ENCODE results near the gene ISOC2.
A peak's percentile ranks its signal among the peaks of the same experiment; 100 is the strongest.

ISOC2 gene

GRCh38 chr19:55405638-55406037, 55.8 kb downstream of the ISOC2 start:
- Mint-ChIP-seq H3K4me3 (peak overlapping the region; percentile 85 to 91), H3K4me1 (ENCODE audit: low read depth in 2 of 2) (peaks cover 20 to 25% of the 10 kb centered on the region in 2 donors), H3K9me3 (peaks cover 0 to 2% of the 10 kb centered on the region in 2 donors), H3K36me3 (ENCODE audit: insufficient read depth) (peaks cover 75% of the 10 kb centered on the region), H3K27ac (peak overlapping the region; percentile 98 to 100), H3K27me3 (no peaks in the 10 kb centered on the region)
- ATAC-seq (replicated peaks) = no peak
- DNase-seq = no peak
